Measurements from ENCODE around the gene TUT1.

Gene TUT1

DNA sequence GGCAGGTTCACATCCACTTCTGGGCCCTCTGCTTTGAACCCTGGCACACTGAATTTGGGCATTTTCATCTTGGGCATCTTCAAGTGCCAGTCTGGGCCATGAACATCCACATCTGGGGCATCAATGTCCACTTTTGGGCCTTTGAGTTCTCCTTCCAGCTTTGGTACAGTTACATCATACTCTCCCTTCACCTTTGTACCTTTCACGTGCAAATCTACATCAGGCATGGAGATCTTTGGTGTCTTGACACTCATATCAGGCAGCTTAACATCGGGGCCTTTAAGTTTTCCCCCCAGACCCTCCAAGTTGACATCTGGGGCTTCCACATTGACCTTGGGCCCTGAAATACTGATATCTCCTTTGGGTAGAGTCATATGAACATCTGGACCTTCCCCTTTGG, 59.2 kb downstream of the TUT1 start:
- H3K4me2 ChIP-seq: no peak overlapping the region
- TF ChIP-seq, protein P1, sequence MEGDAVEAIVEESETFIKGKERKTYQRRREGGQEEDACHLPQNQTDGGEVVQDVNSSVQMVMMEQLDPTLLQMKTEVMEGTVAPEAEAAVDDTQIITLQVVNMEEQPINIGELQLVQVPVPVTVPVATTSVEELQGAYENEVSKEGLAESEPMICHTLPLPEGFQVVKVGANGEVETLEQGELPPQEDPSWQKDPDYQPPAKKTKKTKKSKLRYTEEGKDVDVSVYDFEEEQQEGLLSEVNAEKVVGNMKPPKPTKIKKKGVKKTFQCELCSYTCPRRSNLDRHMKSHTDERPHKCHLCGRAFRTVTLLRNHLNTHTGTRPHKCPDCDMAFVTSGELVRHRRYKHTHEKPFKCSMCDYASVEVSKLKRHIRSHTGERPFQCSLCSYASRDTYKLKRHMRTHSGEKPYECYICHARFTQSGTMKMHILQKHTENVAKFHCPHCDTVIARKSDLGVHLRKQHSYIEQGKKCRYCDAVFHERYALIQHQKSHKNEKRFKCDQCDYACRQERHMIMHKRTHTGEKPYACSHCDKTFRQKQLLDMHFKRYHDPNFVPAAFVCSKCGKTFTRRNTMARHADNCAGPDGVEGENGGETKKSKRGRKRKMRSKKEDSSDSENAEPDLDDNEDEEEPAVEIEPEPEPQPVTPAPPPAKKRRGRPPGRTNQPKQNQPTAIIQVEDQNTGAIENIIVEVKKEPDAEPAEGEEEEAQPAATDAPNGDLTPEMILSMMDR (conservative IDR thresholded peaks at IDR 0.05; ENCODE audit: low read depth, low read length): no peak
- peaks cover 27% of the 10 kb centered on the region for H3K79me2 ChIP-seq (ENCODE audit: insufficient read depth, low read depth)
- peaks cover 29% of the 10 kb centered on the region; the same call in 1 of the 2 replicates for H3K36me3 ChIP-seq (ENCODE audit: insufficient read depth)
- no peak overlapping the region for H2AFZ ChIP-seq (ENCODE audit: low read depth)
- no peaks in the 10 kb centered on the region for H3K27me3 ChIP-seq (ENCODE audit: insufficient read depth, low read depth)
- H3K27ac ChIP-seq: no peak overlapping the region
- no peak overlapping the region for H3K9ac ChIP-seq
- H3K4me3 ChIP-seq (IDR thresholded peaks at IDR 0.05; ENCODE audit: insufficient read depth, low read depth, low read length): no peak overlapping the region
- no peaks in the 10 kb centered on the region for H4K20me1 ChIP-seq (ENCODE audit: insufficient read depth)
- no peaks in the 10 kb centered on the region for H3K4me1 ChIP-seq (ENCODE audit: low read depth, poor library complexity, severe bottlenecking)

All from KMS-11 (cell line).